CD14-positive monocyte (primary cell): ENCODE results near the gene BRF1. TPM values are rescaled to one million over a fixed set of nuclear protein-coding genes. Genes with fewer than 3 reads are reported as not detected.
A peak's percentile ranks its signal among the peaks of the same experiment; 100 is the strongest.

ENCODE experiments used
- DNase-seq, 3 donors: peaks; one replicate each; pipeline ENCODE4 v3.0.0-alpha.2; 2011 to 2022
- H2AFZ ChIP-seq: 2 replicates; pipeline ENCODE4 v1.6.0; 2012; ENCODE audit warnings: mild to moderate bottlenecking, low read depth, low read length, inconsistent platforms; ENCODE audit not compliant: insufficient read depth, poor library complexity, severe bottlenecking
- H3K27ac ChIP-seq, 2 donors: 1 replicate in 1 of 2; 2 replicates in 1 of 2; pipeline ENCODE4 v1.5.1; 2012 to 2013; ENCODE audit warnings: low read length in 2 of 2, control low read depth in 1 of 2, inconsistent platforms in 1 of 2, low read depth in 1 of 2, mild to moderate bottlenecking in 1 of 2
- H3K27me3 ChIP-seq, 2 donors: one replicate each; pipeline versions ENCODE4 v1.6.0 to v1.6.1; 2011 to 2013; ENCODE audit warnings: low read length in 2 of 2; ENCODE audit not compliant: control insufficient read depth in 2 of 2, insufficient read depth in 2 of 2
- H3K36me3 ChIP-seq, 2 donors: replicated peaks in 1 of 2; 1 replicate in 1 of 2; 2 replicates in 1 of 2; pipeline versions ENCODE4 v1.5.1 to v1.6.1; 2012 to 2013; ENCODE audit warnings: low read length in 2 of 2, control low read depth in 1 of 2, inconsistent platforms in 1 of 2, mild to moderate bottlenecking in 1 of 2; ENCODE audit not compliant: insufficient read depth in 2 of 2, control insufficient read depth in 1 of 2
- H3K4me1 ChIP-seq, 2 donors: 1 replicate in 1 of 2; 2 replicates in 1 of 2; pipeline versions ENCODE4 v1.5.1 to v1.6.1; 2012 to 2013; ENCODE audit warnings: low read length in 2 of 2, control low read depth in 1 of 2, inconsistent platforms in 1 of 2, mild to moderate bottlenecking in 1 of 2, moderate library complexity in 1 of 2; ENCODE audit not compliant: insufficient read depth in 2 of 2, control insufficient read depth in 1 of 2
- H3K4me2 ChIP-seq: replicated peaks from 2 replicates; pipeline ENCODE3; 2012; ENCODE audit warnings: low read length, moderate library complexity, mild to moderate bottlenecking; ENCODE audit not compliant: poor library complexity, severe bottlenecking; ENCODE audit errors: extremely low read depth
- H3K4me3 ChIP-seq, 3 experiments: fragments of 200-600 bp in 1 of 3; sonication (generic) in 1 of 3; replicated peaks in 1 of 3; 1 replicate in 2 of 3; 2 replicates in 1 of 3; pipeline ENCODE4 v1.5.1; 2011 to 2013; ENCODE audit warnings: low read length in 3 of 3, mild to moderate bottlenecking in 3 of 3, control low read depth in 2 of 3, low read depth in 2 of 3, inconsistent platforms in 1 of 3, moderate library complexity in 1 of 3
- H3K79me2 ChIP-seq: 2 replicates; pipeline ENCODE4 v1.6.0; 2012; ENCODE audit warnings: mild to moderate bottlenecking, control low read depth, inconsistent platforms, low read length, moderate library complexity; ENCODE audit not compliant: insufficient read depth
- H3K9ac ChIP-seq: 2 replicates; pipeline ENCODE4 v1.6.0; 2017; ENCODE audit warnings: low read length, mild to moderate bottlenecking; ENCODE audit not compliant: insufficient read depth, poor library complexity, severe bottlenecking
- H3K9me3 ChIP-seq, 2 donors: replicated peaks in 1 of 2; 1 replicate in 1 of 2; 2 replicates in 1 of 2; pipeline versions ENCODE4 v1.5.1 to v1.6.1; 2012 to 2013; ENCODE audit warnings: low read length in 2 of 2, control low read depth in 1 of 2; ENCODE audit not compliant: control insufficient read depth in 1 of 2, insufficient read depth in 1 of 2
- H4K20me1 ChIP-seq: 2 replicates; pipeline ENCODE4 v1.6.0; 2012; ENCODE audit warnings: mild to moderate bottlenecking, low read length, control low read depth, moderate library complexity; ENCODE audit not compliant: insufficient read depth
- H3K27ac Mint-ChIP-seq, 7 donors: one replicate each; pipeline ENCODE4 v1.8.0; 2020; ENCODE audit warnings: mild to moderate bottlenecking in 7 of 7, mixed read lengths in 7 of 7, moderate library complexity in 6 of 7, inconsistent platforms in 2 of 7
- H3K27me3 Mint-ChIP-seq, 3 donors: one replicate each; pipeline ENCODE4 v1.8.0; 2021 to 2022; ENCODE audit warnings: low read depth in 3 of 3, mild to moderate bottlenecking in 3 of 3, mixed read lengths in 3 of 3, moderate library complexity in 3 of 3, inconsistent platforms in 1 of 3
- H3K36me3 Mint-ChIP-seq, 2 donors: one replicate each; pipeline ENCODE4 v1.8.0; 2020; ENCODE audit warnings: mixed read lengths in 2 of 2, inconsistent platforms in 1 of 2, mild to moderate bottlenecking in 1 of 2
- H3K4me1 Mint-ChIP-seq: one replicate; pipeline ENCODE4 v1.8.0; 2020; ENCODE audit warnings: mild to moderate bottlenecking, mixed read lengths
- H3K4me3 Mint-ChIP-seq, 2 donors: one replicate each; pipeline ENCODE4 v1.8.0; 2020; ENCODE audit warnings: mild to moderate bottlenecking in 2 of 2, mixed read lengths in 2 of 2, moderate library complexity in 1 of 2
- H3K9me3 Mint-ChIP-seq, 7 donors: one replicate each; pipeline ENCODE4 v1.8.0; 2020 to 2022; ENCODE audit warnings: mixed read lengths in 7 of 7, mild to moderate bottlenecking in 6 of 7, moderate library complexity in 6 of 7, inconsistent platforms in 2 of 7
- CTCF ChIP-seq: fragments of 200-600 bp; IDR thresholded peaks from one replicate; pipeline ENCODE4 v1.8.0; 2022; ENCODE audit warnings: antibody characterized with exemption, mild to moderate bottlenecking
- WGBS: methylation state at CpG from one replicate; pipeline ENCODE4 v1.1.5; 2013; ENCODE audit warnings: missing lambda C conversion rate; ENCODE audit not compliant: insufficient coverage; 5-methylcytosine and 5-hydroxymethylcytosine counted together
- intact Hi-C, 2 donors: fragments of 100-400 bp; cut with micrococcal nuclease; formaldehyde crosslinking; loops; one replicate each; pipeline versions ENCODE4 v1.15.0 to v1.15.1; 2023
- polyA plus RNA-seq, 3 donors: library from polyadenylated mRNA; depleted of rRNA in 1 of 3; unstranded in 2 of 3; stranded (reverse) in 1 of 3; fragments of 300-500 nt in 2 of 3; fragments of >200 nt in 1 of 3; fragmentation: Illumina TruSeq in 2 of 3; gene quantifications; 1 replicate in 2 of 3; 2 replicates in 1 of 3; pipeline ENCODE4 v1.2.3, GENCODE V29; 2012 to 2021

BRF1 gene
- polyA plus RNA-seq, 3 donors: 2.3 to 20.5 (median 2.5) TPM

DNA sequence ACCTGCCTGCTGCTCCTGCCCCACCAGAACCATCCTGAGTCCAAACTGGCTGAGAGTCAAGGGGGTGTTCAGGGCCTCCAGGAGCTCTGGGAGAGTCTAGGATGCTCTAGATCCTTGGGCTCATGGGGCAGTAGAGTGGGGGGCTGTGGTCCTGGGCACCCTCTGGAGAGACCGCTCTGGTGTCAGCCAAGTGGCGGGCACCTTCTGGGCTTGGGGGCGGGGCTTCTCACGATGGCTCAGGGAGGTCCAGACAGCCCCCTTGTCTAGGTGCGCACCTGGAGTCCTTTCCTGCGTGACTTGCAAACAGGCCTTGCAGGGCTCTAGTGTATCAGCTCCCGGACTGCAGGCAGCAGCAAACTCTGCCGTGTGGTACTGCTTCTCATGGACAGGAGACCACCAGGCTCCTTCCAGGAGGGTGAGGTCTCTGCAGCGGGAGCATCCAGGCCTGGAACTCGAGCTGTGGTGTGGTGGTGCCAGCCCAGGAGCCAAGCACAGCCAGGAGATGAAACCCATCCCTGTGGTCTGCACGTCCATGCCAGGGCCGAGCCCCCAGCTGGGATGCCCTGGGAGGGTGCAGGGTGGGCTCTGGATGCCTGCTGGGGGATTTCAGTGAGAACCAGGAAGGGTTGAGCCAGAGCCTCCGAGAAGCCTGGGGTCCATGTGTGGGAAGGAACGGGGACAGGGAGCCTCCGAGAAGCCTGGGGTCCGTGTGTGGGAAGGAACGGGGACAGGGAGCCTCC lies 28.8 kb upstream of the BRF1 start:
- peaks cover 0 to 5% of the 10 kb centered on the region in 2 donors for H3K36me3 Mint-ChIP-seq
- H3K4me3 Mint-ChIP-seq: no peak overlapping the region
- Histone ChIP-seq H3K27me3 (no peaks in the 10 kb centered on the region), H3K79me2 (peaks cover 21% of the 10 kb centered on the region), H4K20me1 (peaks cover 88% of the 10 kb centered on the region), H3K4me2 (no peak overlapping the region), H2AFZ (no peak overlapping the region), H3K27ac (no peak overlapping the region), H3K9ac (no peak overlapping the region), H3K4me1 (peaks cover 15 to 16% of the 10 kb centered on the region in 2 donors), H3K9me3 (no peaks in the 10 kb centered on the region), H3K4me3 (no peak overlapping the region), H3K36me3 (no peaks in the 10 kb centered on the region)
- peaks cover 1 to 5% (median 2%) of the 10 kb centered on the region in 3 donors for H3K27me3 Mint-ChIP-seq
- intact Hi-C loops: no loop called here
- no peak for TF ChIP-seq CTCF
- no peaks in the 10 kb centered on the region for H3K9me3 Mint-ChIP-seq
- WGBS: 92% methylated on average over 17 of the region's 17 CpGs
- H3K27ac Mint-ChIP-seq: no peak overlapping the region
- no peak for DNase-seq
- H3K4me1 Mint-ChIP-seq: peaks cover 34% of the 10 kb centered on the region

DNA sequence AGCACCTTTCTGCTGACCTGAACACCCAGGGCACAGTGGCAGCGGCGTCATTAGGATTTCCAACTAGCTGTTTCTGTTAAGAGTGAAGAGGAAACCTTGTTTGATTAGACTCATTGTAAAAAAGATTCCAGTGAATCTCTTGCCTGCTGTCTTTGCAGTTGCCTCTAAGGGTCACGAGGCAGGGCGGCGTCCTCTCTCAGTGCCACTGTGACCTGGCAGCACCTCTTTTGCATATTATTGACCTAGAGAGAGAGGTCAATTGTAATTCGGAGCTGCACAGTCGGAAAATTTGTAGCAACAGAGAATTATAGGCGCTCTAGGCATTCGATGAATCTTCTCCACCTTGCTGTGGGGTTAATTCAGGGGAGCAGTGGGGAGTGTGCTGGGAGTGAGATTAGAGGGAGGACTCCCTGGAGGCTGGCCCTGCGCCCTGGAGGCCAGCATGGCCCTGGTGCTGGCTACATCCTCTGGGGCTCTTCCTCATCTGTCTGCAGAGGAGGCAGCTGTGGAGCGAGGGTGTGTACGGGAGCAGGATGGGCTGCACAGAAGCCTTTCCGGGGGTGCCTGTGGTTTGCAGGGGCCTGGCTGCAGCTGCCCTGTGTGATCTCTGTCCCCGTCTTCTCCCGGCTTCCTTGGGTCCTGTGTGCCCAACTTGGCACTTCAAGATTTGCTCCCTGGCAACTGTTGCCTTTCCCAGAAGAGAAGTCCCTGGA lies 28.0 kb upstream of the BRF1 start:
- no peaks in the 10 kb centered on the region for H3K9me3 Mint-ChIP-seq
- no peak for DNase-seq
- H3K4me3 Mint-ChIP-seq: no peak overlapping the region
- no peak overlapping the region for H3K27ac ChIP-seq
- peaks cover 29% of the 10 kb centered on the region for H3K79me2 ChIP-seq
- H3K9me3 ChIP-seq: no peaks in the 10 kb centered on the region
- intact Hi-C loops: no loop called here
- no peaks in the 10 kb centered on the region for H3K36me3 ChIP-seq
- peak overlapping the region in 1 of 7 donors; percentile 70 for H3K27ac Mint-ChIP-seq
- no peak for TF ChIP-seq CTCF
- H4K20me1 ChIP-seq: peaks cover 92% of the 10 kb centered on the region
- H3K27me3 ChIP-seq: no peaks in the 10 kb centered on the region
- H3K36me3 Mint-ChIP-seq: peaks cover 0 to 5% of the 10 kb centered on the region in 2 donors
- H3K4me1 ChIP-seq: peaks cover 15 to 16% of the 10 kb centered on the region in 2 donors
- H3K27me3 Mint-ChIP-seq: peaks cover 1 to 5% (median 2%) of the 10 kb centered on the region in 3 donors
- H3K9ac ChIP-seq: no peak overlapping the region
- H3K4me1 Mint-ChIP-seq: peaks cover 34% of the 10 kb centered on the region
- no peak overlapping the region for H2AFZ ChIP-seq
- H3K4me3 ChIP-seq: no peak overlapping the region
- no peak overlapping the region for H3K4me2 ChIP-seq
- 78% methylated on average over 13 of the region's 15 CpGs for WGBS
